NCI-H1105 (cell line): Measurements from ENCODE around the gene PIP5KL1.

ENCODE experiments used
- DNase-seq: peaks from one replicate; lab custom pipeline; 2025; lab: John Stamatoyannopoulos, UW

PIP5KL1 gene

DNA sequence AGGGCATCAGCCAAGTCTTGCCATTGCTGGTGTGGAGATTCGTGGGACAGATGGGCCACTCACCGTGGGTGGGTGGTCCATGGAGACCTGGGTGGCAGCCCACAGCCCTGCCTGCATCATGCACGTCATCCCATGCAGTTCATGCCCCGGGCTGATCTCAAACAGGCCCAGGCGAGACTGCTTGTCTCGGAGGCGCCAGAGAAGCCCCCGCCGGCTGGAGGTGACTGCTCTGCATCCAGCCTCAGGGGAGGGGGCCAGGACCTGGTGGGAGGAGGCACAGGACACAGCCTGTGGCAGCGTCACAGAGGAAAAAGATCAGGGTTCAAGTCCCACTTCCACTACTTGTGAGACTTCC, 975 bp downstream of the PIP5KL1 start:
- no peak for DNase-seq

DNA sequence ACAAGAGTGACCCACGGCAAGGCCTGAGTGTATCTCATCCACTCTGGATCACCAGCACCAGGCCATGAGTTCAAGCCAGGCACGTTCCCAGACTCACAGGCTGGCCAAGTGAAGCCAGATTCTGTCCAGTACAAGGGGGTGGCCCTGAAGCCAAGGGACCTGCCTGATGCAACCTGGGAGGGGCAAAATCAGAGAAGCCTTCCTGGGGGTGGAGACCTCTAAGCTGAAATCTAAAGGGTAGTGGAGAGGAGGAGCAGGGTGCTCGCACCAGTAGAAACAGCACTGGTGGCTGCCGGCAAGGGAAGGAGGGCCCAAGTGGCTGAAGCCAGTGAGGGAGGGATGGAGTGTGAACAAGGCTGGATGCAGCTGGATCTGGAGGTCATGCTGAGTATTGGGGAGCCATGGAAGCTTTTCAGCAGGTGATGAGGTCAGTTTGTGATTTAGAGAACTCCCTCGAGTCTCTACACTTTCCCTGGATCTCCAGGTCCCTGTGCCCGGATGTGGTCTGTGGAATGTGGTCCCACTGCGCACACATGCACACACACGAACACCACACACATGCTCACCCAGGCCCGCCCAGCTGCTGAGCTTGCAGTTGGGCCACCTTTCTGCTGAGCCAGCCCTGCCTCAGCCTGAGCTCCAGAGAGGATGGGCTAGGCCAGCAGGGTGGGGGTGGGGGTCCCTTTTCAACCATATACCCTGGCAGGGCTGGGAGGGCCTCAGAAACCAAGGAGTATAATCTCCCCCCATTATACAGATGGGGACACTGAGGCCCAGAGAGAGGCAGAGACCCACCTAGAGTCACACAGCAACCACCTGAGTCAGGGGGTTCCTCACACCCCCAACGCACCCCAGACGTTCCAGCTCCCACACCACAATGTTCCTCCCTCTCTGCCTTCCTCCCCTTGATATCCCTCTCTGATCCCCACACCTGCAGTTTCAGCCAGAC, 1.6 kb downstream of the PIP5KL1 start:
- DNase-seq = no peak

DNA sequence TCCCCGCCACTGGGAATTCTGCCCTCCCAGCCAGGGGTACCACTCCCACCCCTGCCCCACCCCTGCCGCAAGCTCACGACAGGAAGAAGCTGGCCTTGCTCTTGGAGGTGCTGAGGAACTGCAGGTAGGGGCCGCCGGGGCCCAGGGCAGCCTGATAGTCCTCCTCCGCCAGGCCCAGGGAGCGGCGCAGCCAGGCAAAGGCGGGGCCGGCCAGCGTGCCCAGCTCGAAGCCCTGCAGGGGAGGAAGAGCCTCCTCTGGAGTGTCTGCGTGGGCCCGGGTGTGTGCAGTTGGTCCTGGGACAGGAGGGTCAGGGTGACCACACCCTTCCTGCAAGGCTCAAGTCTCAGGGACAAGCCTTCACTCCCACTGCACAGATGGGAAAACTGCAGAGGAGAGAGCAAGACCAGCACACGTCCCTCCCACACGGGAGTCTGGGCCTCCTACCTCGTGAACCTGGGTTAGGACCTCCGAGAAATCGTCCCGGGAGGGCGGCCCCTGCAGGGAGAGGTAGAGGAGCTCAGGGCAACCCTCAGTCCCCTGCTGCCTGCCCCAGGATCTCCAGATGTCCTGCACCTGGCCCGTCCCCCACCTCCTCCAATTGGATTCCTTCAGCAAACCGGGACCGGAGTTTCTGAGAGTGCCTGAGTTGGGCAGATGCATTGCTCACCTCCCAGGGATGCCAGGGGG, 2.4 kb downstream of the PIP5KL1 start:
- no peak for DNase-seq

DNA sequence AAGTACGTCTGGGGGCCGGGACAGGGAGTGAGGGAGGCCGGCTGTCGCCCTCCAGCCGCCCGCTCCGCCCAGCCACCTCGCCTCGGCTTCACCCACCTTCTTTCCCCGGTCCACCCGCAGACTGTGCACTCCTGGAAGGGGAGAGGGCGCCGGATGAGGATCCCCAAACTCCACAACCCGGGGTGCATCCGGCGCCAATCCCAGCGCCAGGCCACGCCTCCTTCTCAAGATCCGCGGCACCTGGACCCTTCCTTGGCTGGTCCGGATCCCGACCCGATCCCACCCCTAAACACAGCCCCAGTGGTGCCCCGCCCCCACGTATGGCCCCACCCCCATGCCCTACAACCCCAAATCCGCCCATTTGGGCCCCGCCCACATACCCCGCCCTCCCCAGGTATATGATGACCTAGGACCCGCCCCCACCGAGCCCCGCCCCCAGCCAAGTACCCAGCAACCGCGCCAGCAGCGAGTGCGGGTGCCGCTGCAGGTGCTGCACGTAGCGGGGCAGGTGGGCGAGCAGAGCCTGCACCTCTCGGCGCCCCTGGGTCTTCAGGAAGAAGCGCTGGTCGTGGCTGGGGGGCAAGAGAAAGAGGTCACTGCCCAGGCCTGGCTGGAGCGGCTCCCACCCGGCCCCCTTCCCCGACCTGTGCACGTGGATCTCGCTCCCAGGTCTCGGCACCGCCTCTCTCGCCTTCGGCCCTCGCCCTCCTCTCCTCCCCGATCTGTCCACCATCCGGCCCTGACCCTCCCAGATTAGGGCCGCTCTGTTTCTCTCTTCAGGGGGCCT, 3.2 kb downstream of the PIP5KL1 start:
- DNase-seq = peak; percentile 80

DNA sequence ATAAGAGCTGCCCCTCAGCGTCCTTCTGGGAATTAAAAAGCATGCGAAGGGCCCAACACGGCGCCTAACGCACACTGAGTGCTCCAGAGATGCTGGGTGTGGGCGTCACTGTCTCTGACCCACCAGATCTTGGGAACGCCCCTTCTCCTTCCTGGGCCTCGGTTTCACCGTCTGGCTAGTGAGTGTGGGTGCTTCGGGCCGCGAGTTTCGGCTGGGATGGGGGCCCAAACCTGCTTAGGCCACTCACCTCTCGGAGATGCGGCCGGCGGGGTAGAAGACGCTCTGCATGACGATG, 3.7 kb downstream of the PIP5KL1 start:
- DNase-seq = no peak

DNA sequence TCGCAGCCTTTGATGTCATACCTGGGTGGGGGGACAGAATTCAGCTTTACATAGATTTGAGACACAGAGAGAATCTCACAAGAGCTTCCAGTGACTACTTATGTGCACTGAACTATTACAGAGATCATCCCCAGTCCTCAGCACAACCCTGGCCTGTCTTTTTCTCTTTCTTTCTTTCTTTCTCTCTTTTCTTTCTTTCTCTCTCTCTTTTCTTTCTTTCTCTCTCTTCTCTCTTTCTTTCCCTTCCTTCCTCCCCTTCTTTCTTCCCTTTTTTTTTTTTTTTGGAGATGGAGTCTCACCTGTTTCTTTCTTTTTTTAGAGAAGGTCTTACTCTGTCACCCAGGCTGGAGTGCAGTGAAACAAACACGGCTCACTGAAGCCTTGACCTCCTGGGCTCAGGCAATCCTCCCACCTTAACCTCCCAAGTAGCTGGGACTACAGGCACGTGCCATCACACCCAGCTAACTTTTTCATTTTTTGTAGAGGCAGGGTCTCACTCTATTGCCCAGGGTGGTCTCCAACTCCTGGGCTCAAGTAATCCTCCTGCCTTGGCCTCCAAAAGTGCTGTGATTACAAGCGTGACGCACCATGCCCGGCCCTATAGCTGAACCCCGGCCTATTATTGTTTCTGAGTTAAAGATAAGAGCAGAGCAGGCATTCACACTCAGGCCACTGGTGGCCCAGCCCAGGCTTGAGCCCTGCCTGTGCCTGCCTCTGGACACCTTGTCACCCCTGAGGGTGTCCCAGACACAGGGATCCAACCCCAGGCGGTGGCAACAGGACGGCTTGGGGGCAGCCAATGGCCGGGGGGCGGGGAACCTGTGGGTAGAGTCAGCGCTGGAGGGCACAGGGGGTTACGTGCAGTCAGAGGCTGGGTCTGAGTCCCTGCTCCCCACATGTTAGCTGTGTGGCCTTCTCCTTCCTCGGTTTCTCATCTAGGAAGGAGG, 4.3 kb downstream of the PIP5KL1 start:
- no peak for DNase-seq

DNA sequence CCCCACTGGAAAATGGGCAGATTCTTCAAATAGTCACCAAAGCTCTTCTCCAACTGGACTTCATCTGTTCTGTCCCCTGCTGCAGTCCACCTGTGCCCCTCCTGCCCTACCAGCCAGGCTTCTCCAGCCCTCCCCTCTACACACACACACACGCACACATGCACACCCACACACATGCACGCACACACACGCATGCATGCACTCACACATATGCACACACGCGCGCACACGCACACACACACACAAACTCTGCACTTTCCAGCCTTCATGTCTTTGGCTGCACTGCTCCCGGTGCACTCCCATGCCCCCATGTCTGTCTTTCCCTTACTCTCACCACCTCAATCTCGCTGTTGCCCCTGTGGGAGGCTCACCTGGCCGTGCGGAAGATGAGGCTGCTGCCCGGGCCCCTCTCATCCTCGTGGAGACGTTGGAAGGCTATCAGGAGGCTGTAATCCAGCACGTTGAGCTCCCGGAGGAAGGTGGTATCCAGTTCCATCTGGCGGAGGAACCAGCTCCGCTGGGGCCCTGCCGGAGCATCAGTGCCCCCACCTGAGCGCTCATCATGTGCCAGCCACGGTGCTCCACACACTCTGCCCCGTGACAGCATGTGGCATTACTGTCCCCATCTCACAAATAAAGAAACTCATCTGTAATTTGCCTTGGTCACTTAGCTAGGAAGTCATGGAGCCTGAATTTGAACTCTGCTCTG, 5.7 kb downstream of the PIP5KL1 start:
- DNase-seq = no peak

DNA sequence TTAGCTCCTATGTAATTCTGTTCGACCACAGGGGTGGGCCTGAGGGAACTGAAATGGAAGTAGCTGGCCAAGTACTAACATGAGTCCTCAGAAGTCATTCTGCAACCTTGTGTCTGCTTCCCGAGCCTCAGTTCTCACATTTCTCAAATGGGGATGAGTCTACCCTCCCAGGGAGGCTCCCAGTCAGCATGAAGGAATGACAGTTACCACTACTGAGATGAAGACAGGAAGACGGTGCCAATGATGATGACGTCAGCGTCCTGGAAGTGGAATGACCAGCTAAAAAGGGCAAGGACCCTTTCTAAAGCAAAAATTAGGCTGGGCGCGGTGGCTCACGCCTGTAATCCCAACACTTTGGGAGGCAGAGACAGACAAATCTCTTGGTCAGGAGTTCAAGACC, 6.8 kb downstream of the PIP5KL1 start:
- DNase-seq = no peak

DNA sequence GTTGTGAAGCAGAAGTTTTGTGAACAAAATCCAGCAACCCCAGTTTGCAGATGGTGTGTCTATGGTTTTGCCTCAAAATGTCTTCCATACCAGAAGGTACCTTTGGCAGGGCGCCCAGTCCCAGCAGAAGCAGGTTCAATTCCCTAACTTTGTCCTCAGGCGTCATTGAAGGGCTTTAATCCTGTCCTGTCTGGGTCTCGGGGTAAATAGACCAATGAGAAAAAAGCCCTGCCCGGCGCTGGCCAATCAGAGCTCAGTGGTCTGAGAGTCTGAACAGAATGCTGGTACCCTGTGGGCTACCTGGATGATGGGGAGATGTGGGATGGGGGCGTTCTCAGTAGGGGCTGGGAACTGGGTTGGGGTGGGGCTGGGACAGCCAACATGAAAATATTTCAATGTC, 7.5 kb downstream of the PIP5KL1 start:
- DNase-seq = no peak

DNA sequence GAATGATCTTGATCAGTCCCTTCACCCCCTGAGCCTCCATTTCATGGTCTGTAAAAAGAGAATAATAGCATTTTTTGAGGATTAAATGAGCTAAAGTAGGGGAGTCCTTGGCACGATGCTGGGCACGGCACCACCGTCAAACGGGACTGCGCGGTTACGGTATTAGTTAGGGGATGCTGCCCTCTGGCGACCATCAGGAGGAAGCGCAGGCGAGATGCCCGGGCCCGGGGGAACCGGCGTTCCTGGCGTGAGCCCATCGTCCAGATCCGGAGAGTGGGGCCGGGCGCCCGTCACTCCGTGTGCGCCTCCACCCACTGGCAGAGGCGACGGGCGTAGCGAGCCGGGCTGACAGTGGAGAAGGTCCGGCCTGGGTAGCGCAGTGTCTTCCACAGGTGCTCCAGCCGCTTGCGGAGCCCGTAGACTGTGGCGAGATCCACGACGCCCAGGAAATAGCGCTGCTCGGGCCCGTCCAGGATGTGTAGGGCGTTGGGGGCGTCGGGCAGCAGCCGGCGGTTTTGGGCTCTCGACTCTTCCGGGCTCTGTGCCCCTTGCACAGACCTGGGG, 8.9 kb downstream of the PIP5KL1 start:
- DNase-seq = no peak

DNA sequence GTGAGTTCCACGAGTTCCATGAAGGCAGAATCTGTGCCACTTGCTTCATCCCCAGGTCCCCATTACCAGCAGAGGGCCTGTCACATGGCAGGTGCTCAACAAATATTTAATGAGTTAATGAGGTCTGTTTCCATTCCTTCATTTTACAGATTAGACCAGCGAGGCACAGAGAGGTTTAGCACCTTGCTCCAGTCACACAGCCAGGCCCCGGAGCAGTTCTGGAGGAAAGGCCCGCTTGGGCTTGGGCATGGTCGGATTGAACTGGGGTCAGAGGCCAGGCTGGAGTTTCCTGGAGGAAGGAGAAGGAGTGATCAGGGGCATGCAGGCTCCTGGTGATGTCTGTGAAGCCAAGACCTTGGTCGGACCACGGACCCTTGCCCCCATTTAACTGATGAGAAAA, 9.8 kb downstream of the PIP5KL1 start:
- no peak for DNase-seq

DNA sequence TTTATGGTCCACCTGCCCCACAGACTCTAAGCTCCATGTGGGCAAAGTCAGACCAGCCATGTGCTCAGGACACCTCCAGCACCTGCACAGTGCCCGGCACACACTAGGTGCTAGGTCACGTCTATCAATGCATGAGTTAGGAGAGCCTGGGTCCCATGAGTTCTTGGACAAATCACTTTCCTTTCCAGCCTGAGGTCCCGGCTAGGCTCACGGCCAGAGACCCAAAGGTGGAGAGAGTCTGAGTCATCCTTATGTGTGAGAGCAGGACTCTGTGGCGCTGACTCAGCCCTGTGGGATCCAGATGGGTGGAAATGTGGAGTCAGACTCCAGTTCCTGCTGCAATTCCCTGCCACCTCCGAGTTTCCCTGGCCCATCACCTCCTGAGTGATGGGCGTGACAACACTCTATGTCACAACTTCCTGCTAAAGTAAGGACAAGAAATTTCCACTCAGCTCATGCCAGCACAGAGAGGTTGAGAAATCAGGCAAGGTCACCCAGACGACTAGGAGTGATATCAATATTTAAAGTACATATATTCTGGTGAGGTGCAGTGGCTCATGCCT, 11.2 kb downstream of the PIP5KL1 start:
- DNase-seq = no peak

DNA sequence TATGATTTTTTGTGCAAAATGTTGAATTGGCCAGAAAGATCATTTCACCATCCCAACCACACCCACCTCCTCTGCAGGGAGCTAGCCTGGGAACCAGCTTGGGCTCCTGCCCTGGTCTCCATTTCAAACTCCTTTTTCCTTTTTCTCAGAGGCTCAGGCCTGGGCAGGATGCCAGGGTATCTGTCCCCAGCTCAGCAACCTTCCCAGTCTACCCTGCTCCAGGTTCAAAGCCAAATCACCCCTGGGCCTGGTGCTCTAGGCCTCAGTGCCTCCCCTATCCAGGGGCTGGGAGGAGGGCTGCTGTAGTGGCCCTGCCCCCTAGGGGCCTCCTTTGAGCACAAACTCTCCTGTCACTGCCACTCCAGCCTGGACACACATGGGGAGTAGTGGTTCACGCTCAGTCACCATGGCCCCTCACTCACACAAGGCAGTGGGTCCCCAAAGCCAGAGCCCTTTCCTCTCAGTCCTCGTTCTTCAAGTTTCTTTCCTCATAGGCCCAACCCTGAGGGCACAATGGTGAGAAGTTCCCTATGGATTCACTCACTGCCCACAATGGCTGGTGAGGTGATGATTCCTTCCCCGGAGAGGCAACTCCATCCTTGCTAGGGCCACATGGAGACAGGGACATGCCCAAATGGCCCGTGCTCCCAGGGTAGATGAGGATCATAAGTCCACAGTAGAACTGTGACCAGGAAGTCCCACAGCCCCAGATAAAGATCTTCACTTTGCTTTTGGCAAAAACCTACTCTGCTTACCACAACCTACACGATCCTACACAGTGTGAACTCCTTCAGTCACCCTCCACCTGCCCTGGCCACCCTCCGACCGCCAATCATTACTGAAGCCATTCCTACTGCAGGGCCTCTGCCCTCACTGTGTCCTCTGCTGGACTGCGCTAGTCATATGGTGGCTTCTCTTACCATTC, 12.1 kb downstream of the PIP5KL1 start:
- DNase-seq = no peak

DNA sequence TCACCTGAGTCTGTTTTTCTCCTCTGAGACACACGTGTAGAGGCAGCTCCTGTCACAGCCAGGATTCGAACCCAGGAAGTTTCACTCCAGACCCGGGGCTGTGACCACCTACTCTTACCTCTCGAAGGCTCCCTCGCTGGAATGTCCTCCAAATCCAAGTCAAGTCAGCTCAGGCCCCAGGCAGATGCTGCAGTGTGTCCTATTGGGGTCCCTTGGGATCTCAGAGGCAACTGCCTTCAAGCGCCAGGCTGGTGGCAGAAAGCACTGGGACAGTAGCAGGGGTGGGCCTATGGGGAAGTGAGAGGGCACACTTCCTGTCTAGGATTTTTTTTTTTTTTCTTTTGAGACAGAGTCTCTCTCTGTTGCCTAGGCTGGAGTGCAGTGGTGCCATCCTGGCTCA, 13.0 kb downstream of the PIP5KL1 start:
- DNase-seq = no peak

DNA sequence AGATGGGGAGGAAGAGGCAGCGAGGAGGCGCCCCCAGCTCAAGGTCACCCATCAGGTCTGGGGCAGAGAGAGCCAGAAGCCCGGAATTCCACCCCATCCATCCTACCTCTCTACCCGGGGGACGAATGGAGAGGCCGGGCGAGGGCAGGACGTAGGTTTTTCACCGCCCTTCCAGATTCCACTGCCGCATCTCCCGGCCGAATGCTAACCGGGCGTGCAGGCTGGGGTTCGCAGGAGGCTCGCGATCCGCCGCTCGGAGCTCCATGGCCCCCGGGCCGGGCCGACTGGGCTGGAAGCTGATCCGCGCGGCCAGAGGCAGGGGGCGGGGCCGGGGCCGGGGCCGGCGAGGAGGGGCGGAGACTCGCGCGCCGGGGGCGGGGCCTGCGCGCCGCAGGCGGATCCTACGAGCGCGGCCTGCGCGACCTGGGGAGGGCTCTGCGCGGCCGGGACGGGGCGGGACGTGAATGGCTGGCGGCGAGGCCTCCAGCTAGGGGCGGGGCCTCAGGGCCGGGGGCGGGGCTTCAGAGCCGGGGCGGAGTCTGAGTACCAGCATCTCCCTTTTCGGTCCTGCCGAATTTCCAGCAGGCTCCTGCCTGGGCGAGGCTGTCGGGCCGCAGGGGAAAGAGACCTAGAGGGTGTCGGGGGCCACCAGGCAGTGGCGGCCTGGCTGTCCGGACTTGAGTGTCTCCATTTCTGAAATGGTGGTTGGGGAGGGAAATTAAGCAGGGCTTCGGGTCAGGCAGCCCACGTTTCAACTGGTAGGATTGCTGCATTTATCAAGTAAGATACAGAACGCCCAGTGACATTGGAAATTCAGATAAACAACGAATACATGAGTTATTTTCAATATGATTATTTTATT, 13.6 kb downstream of the PIP5KL1 start, which contains the start of gene ST6GALNAC4:
ST6GALNAC4 (minus strand) TSS at position 322 of the 862 bp plus-strand sequence. CDS start 622 bp downstream, outside the sequence.
- DNase-seq = peak; percentile 87

DNA sequence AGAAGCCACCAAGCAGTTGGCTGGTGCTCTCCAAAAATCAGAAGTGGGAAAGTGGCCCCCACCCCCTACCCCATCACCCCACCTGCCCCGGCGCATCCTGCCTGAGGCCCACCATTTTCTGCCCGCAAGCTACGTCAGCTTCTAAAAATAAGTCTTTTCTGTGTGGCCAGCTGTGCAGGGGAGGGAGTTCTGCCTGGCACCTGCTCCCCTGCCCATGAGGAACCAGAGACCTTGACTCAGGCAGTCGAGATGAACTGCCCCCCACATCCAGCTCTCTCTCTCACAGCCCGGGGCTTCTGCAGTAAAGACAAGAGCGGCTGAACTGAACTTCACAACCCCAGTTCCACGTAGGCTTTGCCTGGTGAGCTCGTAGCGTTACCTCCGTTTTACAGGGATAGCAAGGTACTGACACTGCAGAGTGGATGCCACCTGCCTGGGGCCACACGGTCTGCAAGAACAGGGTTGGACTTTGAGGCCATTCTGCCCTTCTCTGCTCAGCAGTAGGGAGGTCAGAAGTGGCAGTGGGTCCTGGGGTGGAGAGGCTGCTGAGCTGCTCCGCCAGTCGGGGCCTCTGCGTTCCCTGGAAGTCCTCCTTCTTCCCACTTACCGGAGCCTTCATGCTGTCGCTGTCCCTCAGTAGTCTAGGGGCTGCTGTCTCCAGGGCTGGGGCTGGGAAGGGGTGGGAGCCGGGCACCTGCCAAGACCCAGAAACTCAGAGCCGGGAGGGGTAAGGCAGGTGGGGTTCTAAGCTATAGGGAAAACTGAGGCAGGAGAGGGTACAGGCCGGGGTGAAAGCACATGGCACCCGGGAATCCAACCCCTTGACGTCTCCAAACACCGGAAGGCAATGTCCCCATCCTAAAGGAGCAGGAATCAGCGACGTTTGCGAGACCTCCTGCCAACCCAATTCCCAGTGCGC, 14.5 kb downstream of the PIP5KL1 start:
- no peak for DNase-seq

DNA sequence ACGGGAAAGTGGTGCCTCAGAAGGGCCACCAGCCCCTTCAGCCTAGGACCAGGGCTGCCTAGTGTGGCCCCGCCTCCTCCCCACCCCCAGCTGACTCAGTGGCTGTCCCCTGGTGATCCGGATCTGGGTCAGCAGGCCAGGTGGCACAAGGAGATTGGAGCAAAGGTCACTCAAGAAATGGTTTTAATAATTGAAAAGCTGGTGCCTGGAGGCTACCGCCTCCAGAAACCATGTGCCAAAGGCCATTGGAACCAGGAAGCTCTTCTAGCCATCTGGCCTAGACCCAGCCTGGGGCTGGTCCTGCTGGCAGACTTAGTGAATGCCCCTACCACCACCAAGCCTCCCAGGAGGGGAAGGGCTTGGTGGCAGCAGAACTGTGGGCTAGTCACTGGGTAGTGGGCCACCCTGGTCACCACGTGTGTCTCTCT, 15.2 kb downstream of the PIP5KL1 start:
- no peak for DNase-seq
